Hepatocyte (in vitro differentiated cells): ENCODE results near the gene CAV1. TPM values are rescaled to one million over a fixed set of nuclear protein-coding genes. Genes with fewer than 3 reads are reported as not detected.

ENCODE experiments used
- DNase-seq: peaks from one replicate; pipeline ENCODE4 v3.0.0-alpha.2; 2016; ENCODE audit warnings: low spot score
- H2AFZ ChIP-seq: fragments of 200-600 bp; sonication (generic); 2 replicates; pipeline ENCODE4 v1.6.0; 2016; ENCODE audit warnings: antibody characterized with exemption, mild to moderate bottlenecking
- H3K27ac ChIP-seq: fragments of 200-600 bp; sonication (generic); 2 replicates; pipeline ENCODE4 v1.5.1; 2016; ENCODE audit warnings: mild to moderate bottlenecking
- H3K27me3 ChIP-seq: fragments of 200-600 bp; sonication (generic); 2 replicates; pipeline ENCODE4 v1.6.1; 2016
- H3K36me3 ChIP-seq: fragments of 200-600 bp; sonication (generic); replicated peaks from 2 replicates; pipeline ENCODE4 v1.5.1; 2016; ENCODE audit warnings: low read depth; ENCODE audit not compliant: insufficient read depth
- H3K4me1 ChIP-seq: fragments of 200-600 bp; sonication (generic); 2 replicates; pipeline ENCODE4 v1.5.1; 2016; ENCODE audit warnings: mild to moderate bottlenecking, moderate library complexity; ENCODE audit not compliant: insufficient read depth
- H3K4me2 ChIP-seq: fragments of 200-600 bp; sonication (generic); 2 replicates; pipeline ENCODE4 v1.6.0; 2016
- H3K4me3 ChIP-seq: fragments of 200-600 bp; sonication (generic); 2 replicates; pipeline ENCODE4 v1.5.1; 2016; ENCODE audit warnings: mild to moderate bottlenecking
- H3K79me2 ChIP-seq: fragments of 200-600 bp; sonication (generic); 2 replicates; pipeline ENCODE4 v1.6.0; 2017; ENCODE audit warnings: mild to moderate bottlenecking
- H3K9me2 ChIP-seq: fragments of 200-600 bp; sonication (generic); replicated peaks from 2 replicates; pipeline ENCODE4 v1.6.0; 2017; ENCODE audit warnings: mild to moderate bottlenecking; ENCODE audit not compliant: insufficient read depth
- H3K9me3 ChIP-seq: fragments of 200-600 bp; sonication (generic); 2 replicates; pipeline ENCODE4 v1.5.1; 2016; ENCODE audit warnings: low read depth, mild to moderate bottlenecking
- H4K20me1 ChIP-seq: fragments of 200-600 bp; sonication (generic); 2 replicates; pipeline ENCODE4 v1.6.0; 2016; ENCODE audit warnings: mild to moderate bottlenecking; ENCODE audit not compliant: insufficient read depth, poor library complexity, severe bottlenecking
- EZH2 ChIP-seq: fragments of 200-600 bp; sonication (generic); IDR thresholded peaks from 2 replicates; pipeline ENCODE4 v1.6.1; 2016; ENCODE audit warnings: antibody characterized with exemption, mild to moderate bottlenecking, borderline replicate concordance
- EZH2phosphoT487 ChIP-seq: fragments of 200-600 bp; sonication (generic); IDR thresholded peaks from one replicate; pipeline ENCODE4 v1.6.1; 2018; ENCODE audit warnings: antibody characterized with exemption, mild to moderate bottlenecking, low read depth, moderate library complexity; ENCODE audit not compliant: unreplicated experiment, severe bottlenecking
- WGBS: methylation state at CpG from one replicate; pipeline ENCODE4 v1.1.6; 2016; ENCODE audit warnings: low lambda C conversion rate; ENCODE audit errors: missing lambda C conversion rate; 5-methylcytosine and 5-hydroxymethylcytosine counted together
- polyA plus RNA-seq: library from polyadenylated mRNA; unstranded; fragments of >200 nt; fragmentation: Nextera tagmentation; extraction: Ambion mirVana; gene quantifications from 2 replicates; pipeline ENCODE4 v1.2.1, GENCODE V29; 2016
- total RNA-seq: library from RNA; depleted of rRNA; stranded (reverse); fragments of >200 nt; gene quantifications from 2 replicates; pipeline ENCODE4 v1.2.3, GENCODE V29; 2014
- TF ChIP-seq, protein P1 (sequence below): fragments of 200-600 bp; sonication (generic); IDR thresholded peaks from 2 replicates; pipeline ENCODE4 v1.5.1; 2016; ENCODE audit warnings: antibody characterized with exemption, mild to moderate bottlenecking; ENCODE audit not compliant: poor library complexity

Gene CAV1
- total and polyA plus RNA-seq, 2 experiments from 2014 or later: 36.0 to 43.3 TPM

DNA sequence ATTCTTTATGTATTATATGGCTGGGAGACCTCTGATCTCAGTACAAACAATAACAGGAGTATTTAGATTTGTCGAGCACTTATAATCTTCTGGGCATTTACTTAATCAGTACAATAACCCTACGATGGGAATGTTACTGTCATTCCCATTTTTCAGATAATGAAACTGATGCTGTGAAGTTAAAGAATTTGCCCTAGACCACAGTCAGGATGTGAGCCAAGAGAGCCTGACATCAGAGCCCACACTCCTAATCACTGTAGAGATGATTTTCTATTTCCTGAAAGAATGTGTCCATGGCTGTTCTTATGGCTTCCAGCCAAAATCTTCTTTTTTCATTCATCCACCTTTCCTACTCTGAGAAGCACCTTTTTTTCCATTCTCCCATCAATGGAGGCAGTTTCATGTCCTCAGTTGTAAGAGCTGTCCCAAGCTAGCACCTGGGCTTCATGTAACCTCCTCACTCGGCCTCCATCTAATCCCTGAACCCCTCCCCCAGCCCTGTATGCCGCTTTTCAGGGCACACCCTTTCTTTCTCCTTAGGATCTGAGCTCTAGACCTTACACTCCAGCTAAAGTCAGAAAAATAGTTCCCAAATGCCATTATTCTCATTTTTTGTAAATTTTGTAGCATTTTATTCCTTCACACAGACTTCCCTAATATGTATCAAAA is 12.2 kb upstream of the CAV1 start:
- Histone ChIP-seq H3K4me1 (no peaks in the 10 kb centered on the region), H3K9me3 (no peaks in the 10 kb centered on the region), H3K4me2 (no peak overlapping the region), H3K4me3 (no peak overlapping the region), H3K27ac (no peak overlapping the region), H2AFZ (no peak overlapping the region), H3K79me2 (no peaks in the 10 kb centered on the region), H3K36me3 (no peaks in the 10 kb centered on the region), H3K9me2 (no peaks in the 10 kb centered on the region), H4K20me1 (no peaks in the 10 kb centered on the region), H3K27me3 (no peaks in the 10 kb centered on the region)
- WGBS: 88% methylated on average over 4 of the region's 4 CpGs
- no peak for DNase-seq
- TF ChIP-seq, protein P1, sequence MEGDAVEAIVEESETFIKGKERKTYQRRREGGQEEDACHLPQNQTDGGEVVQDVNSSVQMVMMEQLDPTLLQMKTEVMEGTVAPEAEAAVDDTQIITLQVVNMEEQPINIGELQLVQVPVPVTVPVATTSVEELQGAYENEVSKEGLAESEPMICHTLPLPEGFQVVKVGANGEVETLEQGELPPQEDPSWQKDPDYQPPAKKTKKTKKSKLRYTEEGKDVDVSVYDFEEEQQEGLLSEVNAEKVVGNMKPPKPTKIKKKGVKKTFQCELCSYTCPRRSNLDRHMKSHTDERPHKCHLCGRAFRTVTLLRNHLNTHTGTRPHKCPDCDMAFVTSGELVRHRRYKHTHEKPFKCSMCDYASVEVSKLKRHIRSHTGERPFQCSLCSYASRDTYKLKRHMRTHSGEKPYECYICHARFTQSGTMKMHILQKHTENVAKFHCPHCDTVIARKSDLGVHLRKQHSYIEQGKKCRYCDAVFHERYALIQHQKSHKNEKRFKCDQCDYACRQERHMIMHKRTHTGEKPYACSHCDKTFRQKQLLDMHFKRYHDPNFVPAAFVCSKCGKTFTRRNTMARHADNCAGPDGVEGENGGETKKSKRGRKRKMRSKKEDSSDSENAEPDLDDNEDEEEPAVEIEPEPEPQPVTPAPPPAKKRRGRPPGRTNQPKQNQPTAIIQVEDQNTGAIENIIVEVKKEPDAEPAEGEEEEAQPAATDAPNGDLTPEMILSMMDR: no peak
- TF ChIP-seq EZH2: no peak
- no peak for TF ChIP-seq EZH2phosphoT487

DNA sequence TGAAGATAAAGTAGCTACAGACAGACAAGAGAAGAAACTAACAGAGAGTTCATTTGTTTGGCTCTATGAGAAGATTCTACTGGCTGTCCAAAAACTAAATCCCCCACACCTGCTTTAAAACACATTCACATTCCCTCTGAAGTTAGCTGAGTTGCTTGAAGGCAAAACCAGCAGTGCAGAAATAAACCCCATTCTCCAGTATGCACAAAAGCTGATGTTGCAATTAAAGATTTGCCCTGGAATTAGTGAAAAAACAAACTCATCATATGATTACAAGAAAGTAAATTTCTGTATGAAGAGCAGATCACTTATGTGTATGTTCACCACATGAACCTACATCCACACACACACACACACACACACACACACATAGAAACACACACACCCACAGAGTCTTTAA is 9.3 kb upstream of the CAV1 start:
- DNase-seq: no peak
- no peak for TF ChIP-seq EZH2phosphoT487
- TF ChIP-seq, protein P1: no peak
- TF ChIP-seq EZH2: no peak
- no peak overlapping the region for H3K4me2 ChIP-seq
- H4K20me1 ChIP-seq: no peaks in the 10 kb centered on the region
- no peaks in the 10 kb centered on the region for H3K9me3 ChIP-seq
- H3K27me3 ChIP-seq: no peaks in the 10 kb centered on the region
- no peaks in the 10 kb centered on the region for H3K9me2 ChIP-seq
- H2AFZ ChIP-seq: no peak overlapping the region
- no peaks in the 10 kb centered on the region for H3K79me2 ChIP-seq
- H3K36me3 ChIP-seq: no peaks in the 10 kb centered on the region
- H3K4me1 ChIP-seq: no peaks in the 10 kb centered on the region
- no peak overlapping the region for H3K27ac ChIP-seq
- H3K4me3 ChIP-seq: no peak overlapping the region

DNA sequence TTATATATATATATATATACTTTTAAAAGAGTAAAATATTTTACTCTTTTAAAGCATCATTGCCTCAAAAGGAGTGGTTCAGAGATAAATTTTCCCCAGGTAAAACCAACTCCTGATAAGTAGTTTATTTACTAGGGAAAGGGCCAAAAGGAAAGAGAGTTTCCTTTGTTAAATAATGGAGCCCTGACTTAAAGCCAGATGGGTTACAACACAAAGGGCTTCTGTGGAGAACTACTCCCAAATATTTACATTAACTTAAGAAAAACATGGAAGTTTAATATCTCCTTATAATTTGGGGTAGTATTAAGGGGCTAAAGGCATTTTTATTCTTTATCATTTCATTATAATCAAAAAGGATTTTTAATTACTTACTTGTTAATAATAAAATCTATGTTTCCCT is 8.5 kb upstream of the CAV1 start:
- Histone ChIP-seq H3K27ac (no peak overlapping the region), H3K36me3 (no peaks in the 10 kb centered on the region), H3K4me2 (no peak overlapping the region), H3K4me3 (no peak overlapping the region), H3K9me2 (no peaks in the 10 kb centered on the region), H3K9me3 (no peaks in the 10 kb centered on the region), H3K27me3 (no peaks in the 10 kb centered on the region), H3K4me1 (no peaks in the 10 kb centered on the region), H2AFZ (no peak overlapping the region), H4K20me1 (no peaks in the 10 kb centered on the region), H3K79me2 (no peaks in the 10 kb centered on the region)
- DNase-seq: no peak
- TF ChIP-seq EZH2 (no peak), EZH2phosphoT487 (no peak)
- TF ChIP-seq, protein P1: no peak

DNA sequence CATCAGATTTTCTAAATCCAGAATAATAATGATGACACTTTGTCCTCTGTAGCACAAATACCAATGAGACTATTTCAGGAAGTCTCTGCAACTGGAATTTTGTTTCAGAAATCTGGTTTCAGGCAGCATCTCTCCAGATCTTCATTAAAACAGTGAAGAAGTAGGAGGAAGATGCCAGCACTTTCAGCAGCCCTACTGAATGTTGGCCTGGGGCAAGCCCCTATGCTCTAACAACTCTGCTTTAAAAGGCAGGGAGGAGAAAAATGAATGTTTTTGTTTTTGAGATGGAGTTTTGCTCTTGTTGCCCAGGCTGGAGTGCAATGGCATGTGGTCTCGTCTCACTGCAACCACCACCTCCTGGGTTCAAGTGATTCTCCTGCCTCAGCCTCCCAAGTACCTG is 7.2 kb upstream of the CAV1 start:
- no peaks in the 10 kb centered on the region for H3K9me2 ChIP-seq
- WGBS: 100% methylated on average over 1 of the region's 1 CpG
- no peak for DNase-seq

More for the DNA sequence above, 7.2 kb upstream of the CAV1 start:
- Histone ChIP-seq H3K4me3 (no peak overlapping the region), H3K4me2 (no peak overlapping the region), H3K9me3 (no peaks in the 10 kb centered on the region), H2AFZ (no peak overlapping the region), H4K20me1 (no peaks in the 10 kb centered on the region), H3K4me1 (no peaks in the 10 kb centered on the region), H3K27ac (no peak overlapping the region), H3K36me3 (no peaks in the 10 kb centered on the region), H3K27me3 (no peaks in the 10 kb centered on the region), H3K79me2 (no peaks in the 10 kb centered on the region)
- TF ChIP-seq EZH2 (no peak), EZH2phosphoT487 (no peak)
- TF ChIP-seq, protein P1: no peak
